ENCODE data around the gene MORF4L2. TPM values are rescaled to one million over a fixed set of nuclear protein-coding genes. Genes with fewer than 3 reads are reported as not detected.
A peak's percentile ranks its signal among the peaks of the same experiment; 100 is the strongest.

MORF4L2 gene
- total and polyA plus RNA-seq, 2 of the 8 experiments (the other 6 are each of a cell fraction or from before 2014, with no cell fraction given) = 235 to 373 TPM

GRCh38 chrX:103686199-103687072, at the start of gene MORF4L2 (continued):
- TF ChIP-seq NANOG (IDR thresholded peaks at IDR 0.05; ENCODE audit: insufficient read depth, low read depth, low read length, poor library complexity, severe bottlenecking) = no peak
- TF ChIP-seq SIX5 (IDR thresholded peaks at IDR 0.05; ENCODE audit: low read depth, low read length) = no peak
- no peak for TF ChIP-seq ASH2L (IDR thresholded peaks at IDR 0.05; ENCODE audit: low read length)
- TF ChIP-seq CBX5 (IDR thresholded peaks at IDR 0.05; ENCODE audit: low read depth, low read length) = no peak
- peak in 1 of 2 experiments; percentile 69; a peak in 1 of 3 replicates for TF ChIP-seq EP300 (IDR thresholded peaks at IDR 0.05; ENCODE audit: borderline replicate concordance in 1 of 2, low read depth in 2 of 2, low read length in 2 of 2)
- TF ChIP-seq EZH2 (IDR thresholded peaks at IDR 0.05; ENCODE audit: low read depth, low read length, severe bottlenecking) = no peak
- no peak for TF ChIP-seq MAFK (IDR thresholded peaks at IDR 0.05; ENCODE audit: low read depth, low read length)
- no peak for TF ChIP-seq CHD7 (IDR thresholded peaks at IDR 0.05; ENCODE audit: insufficient replicate concordance, low read length)
- TF ChIP-seq SRF (IDR thresholded peaks at IDR 0.05; ENCODE audit: low read depth, low read length) = no peak
- TF ChIP-seq BACH1 (IDR thresholded peaks at IDR 0.05; ENCODE audit: low read length) = no peak
